Raji (cell line): Measurements from ENCODE around the gene SEH1L.

Source experiments
- POLR2A ChIP-seq: IDR thresholded peaks from 2 replicates; pipeline ENCODE4 v1.6.1; 2011; ENCODE audit warnings: low read depth, low read length, control low read depth; ENCODE audit not compliant: insufficient read depth

SEH1L gene

GRCh38 chr18:12930376-12930775, 17.4 kb upstream of the SEH1L start:
- TF ChIP-seq POLR2A, result no peak

GRCh38 chr18:12930908-12931307, 16.9 kb upstream of the SEH1L start:
- TF ChIP-seq POLR2A, result no peak

GRCh38 chr18:12933327-12933726, 14.5 kb upstream of the SEH1L start:
- no peak for TF ChIP-seq POLR2A

- no peak for TF ChIP-seq POLR2A
Observed at GRCh38 chr18:12934454-12935071, 13.2 kb upstream of the SEH1L start.

- TF ChIP-seq POLR2A, result no peak
Observed at GRCh38 chr18:12939162-12939561, 8.6 kb upstream of the SEH1L start.

GRCh38 chr18:12943215-12943614, 4.6 kb upstream of the SEH1L start:
- TF ChIP-seq POLR2A, result no peak

- TF ChIP-seq POLR2A, result peak; percentile 37; the same call in 1 of the 2 replicates
Observed at GRCh38 chr18:12944709-12945108, 3.1 kb upstream of the SEH1L start.

- TF ChIP-seq POLR2A, result no peak
Observed at GRCh38 chr18:12946549-12947284, 1.1 kb upstream of the SEH1L start.

GRCh38 chr18:12948050-12948804, 416 bp downstream of the SEH1L start:
- TF ChIP-seq POLR2A, result peak; percentile 86

- no peak for TF ChIP-seq POLR2A
Observed at GRCh38 chr18:12958478-12958877, 10.7 kb downstream of the SEH1L start.

- no peak for TF ChIP-seq POLR2A
Observed at GRCh38 chr18:12960395-12960794, 12.6 kb downstream of the SEH1L start.

GRCh38 chr18:12960853-12961397, 13.1 kb downstream of the SEH1L start:
- TF ChIP-seq POLR2A, result no peak

- TF ChIP-seq POLR2A, result no peak
Observed at GRCh38 chr18:12963069-12963468, 15.3 kb downstream of the SEH1L start.

GRCh38 chr18:12968115-12968514, 20.3 kb downstream of the SEH1L start:
- no peak for TF ChIP-seq POLR2A

- TF ChIP-seq POLR2A, result no peak
Observed at GRCh38 chr18:12968619-12969018, 20.8 kb downstream of the SEH1L start.
